GM12878 (cell line): Measurements from ENCODE around the gene HSPB7. TPM values are rescaled to one million over a fixed set of nuclear protein-coding genes. Genes with fewer than 3 reads are reported as not detected.

Experiments
- ATAC-seq: fragments of 200-7000 bp; cut with Tn5 transposase; 3 replicates; pipeline ENCODE4 v1.9.1; 2020; ENCODE audit warnings: mild to moderate bottlenecking, moderate library complexity
- BruUV-seq: library from RNA; stranded (reverse); fragments of 400-500 nt; replicated peaks from 2 replicates; lab custom pipeline; 2021; lab: Mats Ljungman, UMichigan
- CTCF ChIA-PET: fragments of 300-600 bp; sonication (Branson Sonifier 250); formaldehyde crosslinking; extraction: SDS; loops from one replicate; lab custom pipeline; 2021; ENCODE audit warnings: inconsistent platforms; lab: Yijun Ruan, JAX
- POLR2A ChIA-PET: fragments of 350-600 bp; formaldehyde crosslinking; extraction: SDS; loops from one replicate; lab custom pipeline; 2021; ENCODE audit warnings: inconsistent platforms; lab: Charles Lee
- RAD21 ChIA-PET: fragments of 300-600 bp; sonication (Branson Sonifier 250); formaldehyde crosslinking; loops from one replicate; lab custom pipeline; 2023; ENCODE audit warnings: antibody characterized with exemption; ENCODE audit not compliant: unreplicated experiment; lab: Charles Lee
- SMC1A ChIA-PET: fragments of 300-600 bp; sonication (Branson Sonifier 250); formaldehyde crosslinking; loops from one replicate; lab custom pipeline; 2023; ENCODE audit not compliant: unreplicated experiment, uncharacterized antibody; lab: Charles Lee
- DNase-seq: peaks from one replicate; pipeline ENCODE4 v3.0.0-alpha.2; 2011; ENCODE audit warnings: low read depth, low spot score
- FAIRE-seq: peaks from 3 replicates; lab custom pipeline; 2011; peaks lifted over from hg19 to GRCh38; lab: Jason Lieb, UNC
- H2AFZ ChIP-seq: 2 replicates; pipeline ENCODE4 v1.6.0; 2011; ENCODE audit warnings: low read depth, low read length, control low read depth; ENCODE audit not compliant: control insufficient read depth
- H3K27ac ChIP-seq: 2 replicates; pipeline ENCODE4 v1.5.1; 2011; ENCODE audit warnings: control low read depth; ENCODE audit not compliant: control insufficient read depth, insufficient read depth
- H3K27me3 ChIP-seq, 2 experiments: replicated peaks in 1 of 2; 2 replicates each; pipeline versions ENCODE4 v1.6.0 to v1.6.1; 2011; ENCODE audit warnings: low read length in 1 of 2; ENCODE audit not compliant: control insufficient read depth in 2 of 2, insufficient read depth in 2 of 2
- H3K36me3 ChIP-seq, 2 experiments: 2 replicates each; pipeline ENCODE4 v1.5.1; 2011; ENCODE audit warnings: low read length in 1 of 2; ENCODE audit not compliant: control insufficient read depth in 2 of 2, insufficient read depth in 2 of 2
- H3K4me1 ChIP-seq: 2 replicates; pipeline ENCODE4 v1.6.1; 2011; ENCODE audit warnings: mild to moderate bottlenecking, low read length, moderate library complexity, mixed read lengths; ENCODE audit not compliant: control insufficient read depth, insufficient read depth
- H3K4me2 ChIP-seq: 2 replicates; pipeline ENCODE4 v1.6.0; 2011; ENCODE audit warnings: control low read depth; ENCODE audit not compliant: control insufficient read depth, insufficient read depth
- H3K4me3 ChIP-seq: fragments of 200-600 bp; sonication (generic); 2 replicates; pipeline ENCODE4 v1.5.1; 2016
- H3K79me2 ChIP-seq: 2 replicates; pipeline ENCODE4 v1.6.0; 2011; ENCODE audit warnings: low read length; ENCODE audit not compliant: control insufficient read depth, insufficient read depth
- H3K9ac ChIP-seq: 2 replicates; pipeline ENCODE4 v1.8.0; 2011; ENCODE audit warnings: low read length, control low read depth, mixed read lengths; ENCODE audit not compliant: control insufficient read depth, insufficient read depth
- H3K9me3 ChIP-seq: replicated peaks from 3 replicates; pipeline ENCODE4 v1.5.1; 2011; ENCODE audit warnings: mild to moderate bottlenecking, low read length; ENCODE audit not compliant: control insufficient read depth, insufficient read depth
- H4K20me1 ChIP-seq: 2 replicates; pipeline ENCODE4 v1.6.0; 2011; ENCODE audit not compliant: control insufficient read depth, insufficient read depth
- CEBPB ChIP-seq, 2 experiments: fragments of 150-350 bp in 1 of 2; IDR thresholded peaks; 2 replicates each; pipeline ENCODE4 v1.6.1; 2012 to 2014; ENCODE audit warnings: low read depth in 2 of 2, low read length in 2 of 2, borderline replicate concordance in 1 of 2, inconsistent platforms in 1 of 2
- E4F1 ChIP-seq: fragments of 450-650 bp; IDR thresholded peaks from 2 replicates; pipeline ENCODE4 v1.6.1; 2018; ENCODE audit warnings: borderline replicate concordance, mild to moderate bottlenecking; ENCODE audit not compliant: partially characterized antibody
- FOXM1 ChIP-seq: IDR thresholded peaks from 2 replicates; pipeline ENCODE4 v1.6.1; 2012; ENCODE audit warnings: low read depth, mild to moderate bottlenecking, inconsistent platforms, low read length, moderate library complexity
- GABPA ChIP-seq: IDR thresholded peaks from 2 replicates; pipeline ENCODE4 v1.6.1; 2014; ENCODE audit warnings: antibody characterized with exemption, low read depth, mild to moderate bottlenecking, inconsistent platforms
- IRF3 ChIP-seq: fragments of 450-650 bp; IDR thresholded peaks from 2 replicates; pipeline ENCODE4 v1.6.1; 2014; ENCODE audit warnings: mild to moderate bottlenecking
- IRF5 ChIP-seq: fragments of 450-650 bp; IDR thresholded peaks from 2 replicates; pipeline ENCODE4 v1.6.1; 2017; ENCODE audit warnings: borderline replicate concordance
- POU2F2 ChIP-seq: IDR thresholded peaks from 3 replicates; pipeline ENCODE4 v1.6.1; 2011; ENCODE audit warnings: low read depth, mild to moderate bottlenecking, low read length, borderline replicate concordance
- SMARCA5 ChIP-seq: fragments of 450-650 bp; IDR thresholded peaks from 2 replicates; pipeline ENCODE4 v1.6.1; 2017; ENCODE audit warnings: mild to moderate bottlenecking
- SMC3 ChIP-seq: IDR thresholded peaks from 2 replicates; pipeline ENCODE4 v1.6.1; 2011; ENCODE audit warnings: low read length, improper control_type of control experiment, borderline replicate concordance
- SUPT20H ChIP-seq: IDR thresholded peaks from 2 replicates; pipeline ENCODE4 v1.6.1; 2011; ENCODE audit warnings: low read depth, mild to moderate bottlenecking, low read length, moderate library complexity, borderline replicate concordance; ENCODE audit not compliant: control insufficient read depth
- ZBED1 ChIP-seq: IDR thresholded peaks from 2 replicates; pipeline ENCODE4 v1.6.1; 2016; ENCODE audit warnings: borderline replicate concordance
- WGBS: methylation state at CpG from one replicate; pipeline ENCODE4 v1.1.6; 2016; ENCODE audit warnings: low lambda C conversion rate; ENCODE audit not compliant: insufficient replicate concordance, insufficient coverage; ENCODE audit errors: missing lambda C conversion rate; 5-methylcytosine and 5-hydroxymethylcytosine counted together
- in situ Hi-C: fragments of 300-500 bp; cut with MboI; formaldehyde crosslinking; loops from 9 replicates; pipeline ENCODE4 v1.14.3; 2018; ENCODE audit warnings: mixed read lengths
- intact Hi-C: fragments of 100-400 bp; cut with micrococcal nuclease; formaldehyde crosslinking; loops from one replicate; pipeline ENCODE4 v1.14.2; 2022; ENCODE audit not compliant: unreplicated experiment
- polyA plus RNA-seq, 11 experiments: library from polyadenylated mRNA; depleted of rRNA in 4 of 11; unstranded in 6 of 11; stranded (reverse) in 5 of 11; fragments of >200 nt; fragmentation: Nextera tagmentation in 4 of 11; fragmentation: Illumina TruSeq in 1 of 11; extraction: Ambion mirVana in 4 of 11; extraction: Trizol in 1 of 11; gene quantifications; 1 replicate in 1 of 11; 2 replicates in 10 of 11; pipeline versions ENCODE4 v1.2.1 to v1.2.3, GENCODE V29; 2011 to 2016; ENCODE audit warnings: inconsistent platforms in 2 of 11, missing spikeins in 2 of 11, low read depth in 1 of 11
- total RNA-seq, 4 experiments: library from RNA; depleted of rRNA in 3 of 4; stranded (reverse); fragments of >200 nt in 3 of 4; fragmentation: Illumina TruSeq in 1 of 4; extraction: Trizol in 1 of 4; gene quantifications; 2 replicates each; pipeline versions ENCODE4 v1.2.1 to v1.2.3, GENCODE V29; 2013 to 2021

HSPB7 gene
- total and polyA plus RNA-seq, 10 of the 15 experiments (the other 5 are each of a cell fraction or from before 2014, with no cell fraction given): 0.34 TPM; not detected in 9

GRCh38 chr1:16064536-16065268, 46.9 kb upstream of the HSPB7 start:
- Histone ChIP-seq H3K4me1 (no peaks in the 10 kb centered on the region), H2AFZ (no peak overlapping the region), H3K9ac (no peak overlapping the region), H3K4me2 (no peak overlapping the region), H3K27ac (no peak overlapping the region), H3K9me3 (no peaks in the 10 kb centered on the region), H3K79me2 (no peaks in the 10 kb centered on the region), H3K4me3 (no peak overlapping the region), H3K36me3 (no peaks in the 10 kb centered on the region), H3K27me3 (no peaks in the 10 kb centered on the region; a peak in 1 of 4 replicates), H4K20me1 (no peaks in the 10 kb centered on the region)
- intact Hi-C loops (no loop called here), in situ Hi-C loops (no loop called here)
- CTCF ChIA-PET: interaction anchor here (1.3 to 1.6 kb wide), 3 partner anchors 9 to 15 kb away, joined by 5 read pairs; no protein-coding TSS in a partner anchor
- SMC1A ChIA-PET: no interaction called here
- RAD21 ChIA-PET: no interaction called here
- FAIRE-seq (no peak), DNase-seq (no peak), ATAC-seq (no peak)
- POLR2A ChIA-PET: no interaction called here
- no TSS peak for BruUV-seq
- TF ChIP-seq SMC3 (no peak), E4F1 (no peak), IRF5 (no peak), ZBED1 (no peak), IRF3 (no peak), SUPT20H (no peak), FOXM1 (no peak), CEBPB (IDR thresholded peaks at IDR 0.05; ENCODE audit: borderline replicate concordance in 1 of 2, low read depth in 2 of 2, low read length in 2 of 2) (no peak), POU2F2 (no peak), GABPA (no peak), SMARCA5 (no peak)
- 25% methylated on average over 12 of the region's 13 CpGs for WGBS
